Epithelial cell of proximal tubule (primary cell): ENCODE data around the gene UST. TPM values are rescaled to one million over a fixed set of nuclear protein-coding genes. Genes with fewer than 3 reads are reported as not detected.
"Not testable (repeated sequence)": the region's sequence is repeated elsewhere in the genome, so short reads cannot be mapped to it uniquely, and the experiment has no call there.

Source experiments
- DNase-seq: peaks from one replicate; pipeline ENCODE4 v3.0.0-alpha.2; 2011; ENCODE audit warnings: low read depth
- H3K4me3 ChIP-seq: 2 replicates; pipeline ENCODE4 v1.5.1; 2011; ENCODE audit warnings: low read depth, mild to moderate bottlenecking, low read length
- total RNA-seq: library from RNA; depleted of rRNA; stranded (reverse); fragments of >200 nt; gene quantifications from 2 replicates; pipeline ENCODE4 v1.2.3, GENCODE V29; 2015
- TF ChIP-seq, protein P1 (sequence below): conservative IDR thresholded peaks from 2 replicates; pipeline ENCODE4 v1.5.1; 2012; ENCODE audit warnings: low read depth, mild to moderate bottlenecking, low read length

UST gene
- total RNA-seq, 1 donor from 2014 or later = 1.1 TPM

DNA sequence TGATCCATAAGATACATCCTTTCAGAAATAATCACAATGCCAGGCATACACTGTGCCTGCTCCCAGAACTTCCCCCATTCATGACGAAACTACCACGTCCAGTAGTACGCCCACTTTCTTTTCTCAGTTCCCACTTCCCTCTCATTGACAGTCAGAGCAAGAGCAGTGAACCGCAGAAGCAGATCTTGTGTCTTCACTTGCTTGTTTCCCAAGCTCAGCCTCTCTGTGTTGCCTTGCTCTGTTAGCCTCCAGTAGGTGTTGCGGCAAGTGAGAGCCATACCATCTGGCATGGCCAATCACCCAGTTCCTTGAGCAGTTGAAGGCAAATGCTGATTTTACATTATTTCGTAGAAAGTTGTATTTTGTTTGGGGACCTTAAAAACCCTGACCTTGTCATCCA lies 11.7 kb downstream of the UST start:
- TF ChIP-seq, protein P1, sequence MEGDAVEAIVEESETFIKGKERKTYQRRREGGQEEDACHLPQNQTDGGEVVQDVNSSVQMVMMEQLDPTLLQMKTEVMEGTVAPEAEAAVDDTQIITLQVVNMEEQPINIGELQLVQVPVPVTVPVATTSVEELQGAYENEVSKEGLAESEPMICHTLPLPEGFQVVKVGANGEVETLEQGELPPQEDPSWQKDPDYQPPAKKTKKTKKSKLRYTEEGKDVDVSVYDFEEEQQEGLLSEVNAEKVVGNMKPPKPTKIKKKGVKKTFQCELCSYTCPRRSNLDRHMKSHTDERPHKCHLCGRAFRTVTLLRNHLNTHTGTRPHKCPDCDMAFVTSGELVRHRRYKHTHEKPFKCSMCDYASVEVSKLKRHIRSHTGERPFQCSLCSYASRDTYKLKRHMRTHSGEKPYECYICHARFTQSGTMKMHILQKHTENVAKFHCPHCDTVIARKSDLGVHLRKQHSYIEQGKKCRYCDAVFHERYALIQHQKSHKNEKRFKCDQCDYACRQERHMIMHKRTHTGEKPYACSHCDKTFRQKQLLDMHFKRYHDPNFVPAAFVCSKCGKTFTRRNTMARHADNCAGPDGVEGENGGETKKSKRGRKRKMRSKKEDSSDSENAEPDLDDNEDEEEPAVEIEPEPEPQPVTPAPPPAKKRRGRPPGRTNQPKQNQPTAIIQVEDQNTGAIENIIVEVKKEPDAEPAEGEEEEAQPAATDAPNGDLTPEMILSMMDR = no peak
- DNase-seq = peak; percentile 38
- H3K4me3 ChIP-seq = no peak overlapping the region

DNA sequence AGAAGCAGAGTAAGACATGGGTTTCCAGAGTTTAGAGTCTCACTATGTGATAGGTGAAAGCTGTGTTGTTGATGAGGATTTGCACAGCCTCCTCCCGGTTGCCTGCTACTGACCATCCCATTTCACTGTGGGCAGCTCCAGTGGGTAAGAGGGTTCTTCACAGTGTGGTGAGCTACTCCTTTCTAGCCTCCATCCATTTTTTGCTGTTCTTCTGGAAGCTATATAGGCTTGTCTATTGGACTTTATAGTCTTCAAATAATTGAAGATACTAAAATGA lies 13.4 kb downstream of the UST start:
- DNase-seq = no peak
- TF ChIP-seq, protein P1 = no peak
- no peak overlapping the region for H3K4me3 ChIP-seq

GRCh38 chr6:148760568-148761526 lies 14.0 kb downstream of the UST start:
- no peak for DNase-seq
- TF ChIP-seq, protein P1 = no peak
- peak overlapping the region; percentile 2 for H3K4me3 ChIP-seq

DNA sequence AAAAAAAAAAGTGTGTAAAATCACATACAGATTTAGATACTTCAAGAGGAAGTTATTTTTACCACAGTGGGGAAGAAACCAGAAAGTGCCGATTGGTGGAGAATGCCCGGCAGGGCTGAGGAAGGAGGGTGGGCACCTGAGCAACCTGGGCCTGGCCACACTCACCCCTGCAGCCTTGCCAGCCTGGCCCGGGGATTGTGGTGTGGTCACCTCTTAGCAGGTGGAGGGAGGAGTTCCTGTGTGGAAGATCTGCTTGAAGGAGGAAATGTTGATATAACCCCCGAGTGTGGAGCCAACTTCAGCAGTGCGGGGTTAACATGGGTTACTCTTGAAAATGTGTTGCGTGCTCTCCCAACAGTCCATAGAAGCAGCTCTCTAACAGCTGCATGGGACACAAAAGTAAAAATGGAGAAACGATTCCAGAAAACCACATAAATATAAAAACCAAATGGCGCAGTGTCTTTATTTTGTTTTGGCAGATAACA lies 14.7 kb downstream of the UST start:
- no peak overlapping the region for H3K4me3 ChIP-seq
- DNase-seq = no peak
- TF ChIP-seq, protein P1 = no peak

DNA sequence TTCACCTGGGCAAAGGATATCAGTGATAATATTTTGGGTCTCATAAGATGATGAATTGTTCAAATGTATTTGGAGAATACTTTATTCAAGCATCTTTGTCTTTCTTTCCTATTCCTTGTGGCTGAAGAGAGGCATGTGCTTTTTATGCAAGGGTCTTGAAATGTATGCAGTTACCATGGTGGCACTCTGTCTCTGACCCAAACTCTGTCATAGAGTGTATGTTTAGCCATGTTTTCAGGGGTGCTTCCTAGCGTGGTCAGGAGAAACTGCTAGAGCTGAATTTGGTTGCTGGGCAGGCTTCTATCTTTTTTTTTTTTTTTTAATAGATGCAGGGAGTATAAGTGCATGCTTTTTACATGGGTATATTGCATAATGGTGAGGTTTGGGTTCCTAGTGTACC lies 15.4 kb downstream of the UST start:
- TF ChIP-seq, protein P1 = no peak
- no peak for DNase-seq

GRCh38 chr6:148764259-148765020 lies 17.6 kb downstream of the UST start:
- not testable (repeated sequence) for H3K4me3 ChIP-seq, DNase-seq

More for the DNA sequence above, 15.4 kb downstream of the UST start:
- no peak overlapping the region for H3K4me3 ChIP-seq
